ENCODE results near the gene PITX2.

The PITX2 gene

GRCh38 chr4:110621839-110622751, 782 bp downstream of the PITX2 start:
- DNase-seq: peak; percentile 14

GRCh38 chr4:110621328-110621812, 1.5 kb downstream of the PITX2 start:
- no peak for DNase-seq

- no peak for DNase-seq
Observed at GRCh38 chr4:110620691-110621327, 2.1 kb downstream of the PITX2 start.

GRCh38 chr4:110620322-110620690, 2.6 kb downstream of the PITX2 start:
- no peak for DNase-seq

- no peak for DNase-seq
Observed at GRCh38 chr4:110619463-110620247, 3.2 kb downstream of the PITX2 start.

GRCh38 chr4:110618581-110619462, 4.1 kb downstream of the PITX2 start:
- no peak for DNase-seq

- DNase-seq: no peak
Observed at GRCh38 chr4:110617646-110618580, 5.0 kb downstream of the PITX2 start.

- no peak for DNase-seq
Observed at GRCh38 chr4:110617075-110617640, 5.7 kb downstream of the PITX2 start.

- no peak for DNase-seq
Observed at GRCh38 chr4:110616238-110617074, 6.4 kb downstream of the PITX2 start.

GRCh38 chr4:110615353-110616237, 7.3 kb downstream of the PITX2 start:
- DNase-seq: no peak

- DNase-seq: no peak
Observed at GRCh38 chr4:110614976-110615352, 7.9 kb downstream of the PITX2 start.

GRCh38 chr4:110614173-110614963, 8.5 kb downstream of the PITX2 start:
- no peak for DNase-seq

- DNase-seq: no peak
Observed at GRCh38 chr4:110613745-110614144, 9.1 kb downstream of the PITX2 start.

- DNase-seq: no peak
Observed at GRCh38 chr4:110612631-110613269, 10.1 kb downstream of the PITX2 start.

GRCh38 chr4:110611968-110612447, 10.9 kb downstream of the PITX2 start:
- no peak for DNase-seq

- DNase-seq: no peak
Observed at GRCh38 chr4:110610940-110611831, 11.7 kb downstream of the PITX2 start.

All from NCI-H526 treated with DMSO at 0.1 percent for 48 hours (cell line).